Mammary epithelial cell (primary cell): ENCODE data around the gene OSBPL5.

Source experiments
- EZH2 ChIP-seq: IDR thresholded peaks from 2 replicates; pipeline ENCODE4 v1.6.1; 2012; ENCODE audit warnings: low read length, inconsistent platforms, borderline replicate concordance
- TF ChIP-seq, protein P1 (sequence below), 2 donors: IDR thresholded peaks in 1 of 2; conservative IDR thresholded peaks in 1 of 2; 2 replicates each; pipeline ENCODE4 v1.5.1; 2011 to 2012; ENCODE audit warnings: inconsistent platforms in 2 of 2, low read length in 2 of 2, mild to moderate bottlenecking in 2 of 2, control low read depth in 1 of 2, low read depth in 1 of 2; ENCODE audit not compliant: insufficient read depth in 1 of 2; ENCODE audit errors: extremely low read depth in 1 of 2

DNA sequence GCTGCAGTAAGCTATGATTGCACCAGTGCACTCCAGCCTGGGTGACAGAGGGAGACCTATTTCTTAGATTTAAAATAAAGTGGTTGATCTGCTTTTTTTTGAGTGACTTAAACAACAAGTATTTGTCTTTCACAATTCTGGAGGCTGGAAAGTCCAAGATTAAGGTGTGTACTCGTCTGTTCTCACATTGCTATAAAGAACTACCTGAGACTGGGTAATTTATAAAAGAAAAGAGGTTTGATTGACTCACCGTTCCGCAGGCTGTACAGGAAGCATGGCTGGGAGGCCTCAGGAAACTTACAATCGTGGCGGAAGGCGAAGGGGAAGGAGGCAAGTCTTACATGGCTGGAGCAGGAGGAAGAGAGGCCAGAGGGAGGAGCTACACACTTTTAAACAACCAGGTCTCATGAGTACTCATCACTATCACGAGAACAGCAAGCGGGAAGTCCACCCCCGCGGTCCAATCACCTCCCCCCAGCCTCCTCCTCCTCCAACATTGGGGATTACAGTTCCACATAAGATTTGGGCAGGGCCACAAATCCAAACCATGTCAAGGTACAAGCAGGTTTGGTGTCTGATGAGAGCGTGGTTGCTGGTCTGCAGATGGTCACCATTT is 19.7 kb upstream of the OSBPL5 start:
- TF ChIP-seq, protein P1, sequence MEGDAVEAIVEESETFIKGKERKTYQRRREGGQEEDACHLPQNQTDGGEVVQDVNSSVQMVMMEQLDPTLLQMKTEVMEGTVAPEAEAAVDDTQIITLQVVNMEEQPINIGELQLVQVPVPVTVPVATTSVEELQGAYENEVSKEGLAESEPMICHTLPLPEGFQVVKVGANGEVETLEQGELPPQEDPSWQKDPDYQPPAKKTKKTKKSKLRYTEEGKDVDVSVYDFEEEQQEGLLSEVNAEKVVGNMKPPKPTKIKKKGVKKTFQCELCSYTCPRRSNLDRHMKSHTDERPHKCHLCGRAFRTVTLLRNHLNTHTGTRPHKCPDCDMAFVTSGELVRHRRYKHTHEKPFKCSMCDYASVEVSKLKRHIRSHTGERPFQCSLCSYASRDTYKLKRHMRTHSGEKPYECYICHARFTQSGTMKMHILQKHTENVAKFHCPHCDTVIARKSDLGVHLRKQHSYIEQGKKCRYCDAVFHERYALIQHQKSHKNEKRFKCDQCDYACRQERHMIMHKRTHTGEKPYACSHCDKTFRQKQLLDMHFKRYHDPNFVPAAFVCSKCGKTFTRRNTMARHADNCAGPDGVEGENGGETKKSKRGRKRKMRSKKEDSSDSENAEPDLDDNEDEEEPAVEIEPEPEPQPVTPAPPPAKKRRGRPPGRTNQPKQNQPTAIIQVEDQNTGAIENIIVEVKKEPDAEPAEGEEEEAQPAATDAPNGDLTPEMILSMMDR (conservative IDR thresholded peaks at IDR 0.05 in 1 of 2, IDR thresholded peaks at IDR 0.05 in 1 of 2; ENCODE audit: extremely low read depth in 1 of 2, insufficient read depth in 1 of 2, low read depth in 1 of 2, low read length in 2 of 2), result no peak
- TF ChIP-seq EZH2, result no peak
